DOHH2 (cell line): Measurements from ENCODE around the gene RLN3.

ENCODE experiments used
- CTCF ChIP-seq: fragments of 200-600 bp; sonication (generic); IDR thresholded peaks from one replicate; pipeline ENCODE4 v1.5.1; 2014; ENCODE audit warnings: antibody characterized with exemption, mild to moderate bottlenecking, low read depth, low read length; ENCODE audit not compliant: poor library complexity, severe bottlenecking
- EZH2phosphoT487 ChIP-seq: fragments of 200-600 bp; sonication (generic); IDR thresholded peaks from 2 replicates; pipeline ENCODE4 v1.6.1; 2017; ENCODE audit warnings: borderline replicate concordance, mild to moderate bottlenecking, antibody characterized with exemption, low read length, moderate library complexity, mixed read lengths

- TF ChIP-seq CTCF (peak; percentile 79), EZH2phosphoT487 (no peak)
These were observed 4.3 kb upstream of the RLN3 start for GRCh38 chr19:14023404-14024235.
